IPS DF 19.7 (cell line): Measurements from ENCODE around the gene CFAP97.
"Not testable (repeated sequence)": the region's sequence is repeated elsewhere in the genome, so short reads cannot be mapped to it uniquely, and the experiment has no call there.

ENCODE experiments used
- DNase-seq: peaks from one replicate; pipeline ENCODE4 v3.0.0-alpha.2; 2013; ENCODE audit warnings: low read depth, low spot score

The CFAP97 gene

GRCh38 chr4:185203486-185204237 is at the start of gene CFAP97:
Gene CFAP97, minus strand, starts transcription at chr4:185204000. Its CDS starts 12,804 bp downstream, at chr4:185191196.
- DNase-seq, result no peak

GRCh38 chr4:185249105-185249504 is 45.3 kb upstream of the CFAP97 start:
- DNase-seq, result no peak

GRCh38 chr4:185248393-185249039 is 44.7 kb upstream of the CFAP97 start:
- no peak for DNase-seq

- no peak for DNase-seq
Observed at GRCh38 chr4:185247151-185247550, 43.4 kb upstream of the CFAP97 start.

- DNase-seq, result no peak
Observed at GRCh38 chr4:185246453-185246852, 42.7 kb upstream of the CFAP97 start.

- no peak for DNase-seq
Observed at GRCh38 chr4:185244763-185245162, 41.0 kb upstream of the CFAP97 start.

GRCh38 chr4:185243879-185244278 is 40.1 kb upstream of the CFAP97 start:
- DNase-seq, result no peak

GRCh38 chr4:185242749-185243533 is 39.1 kb upstream of the CFAP97 start:
- no peak for DNase-seq

- DNase-seq, result not testable (repeated sequence)
Observed at GRCh38 chr4:185240486-185240885, 36.7 kb upstream of the CFAP97 start.

- no peak for DNase-seq
Observed at GRCh38 chr4:185238750-185239149, 35.0 kb upstream of the CFAP97 start.

- DNase-seq, result no peak
Observed at GRCh38 chr4:185238215-185238681, 34.4 kb upstream of the CFAP97 start.

GRCh38 chr4:185237175-185237574 is 33.4 kb upstream of the CFAP97 start:
- no peak for DNase-seq

- no peak for DNase-seq
Observed at GRCh38 chr4:185235843-185236503, 32.2 kb upstream of the CFAP97 start.

GRCh38 chr4:185235119-185235842 is 31.5 kb upstream of the CFAP97 start:
- DNase-seq, result no peak

GRCh38 chr4:185232370-185232769 is 28.6 kb upstream of the CFAP97 start:
- DNase-seq, result no peak

GRCh38 chr4:185229021-185229818 is 25.4 kb upstream of the CFAP97 start:
- DNase-seq, result no peak

GRCh38 chr4:185227713-185228278 is 24.0 kb upstream of the CFAP97 start:
- no peak for DNase-seq

GRCh38 chr4:185227131-185227551 is 23.3 kb upstream of the CFAP97 start:
- DNase-seq, result no peak

- no peak for DNase-seq
Observed at GRCh38 chr4:185225940-185226339, 22.1 kb upstream of the CFAP97 start.

GRCh38 chr4:185224597-185224996 is 20.8 kb upstream of the CFAP97 start:
- no peak for DNase-seq
